HG02840 (cell line): ENCODE measurements around the gene DISC1.
"Not testable (repeated sequence)": the region's sequence is repeated elsewhere in the genome, so short reads cannot be mapped to it uniquely, and the experiment has no call there.

Experiments
- ATAC-seq: cut with Tn5 transposase; IDR thresholded peaks from one replicate; pipeline ENCODE4 v1.9.1; 2021; ENCODE audit warnings: mild to moderate bottlenecking, moderate library complexity, moderate number of reproducible peaks; ENCODE audit not compliant: unreplicated experiment, low FRiP score

DISC1 gene

DNA sequence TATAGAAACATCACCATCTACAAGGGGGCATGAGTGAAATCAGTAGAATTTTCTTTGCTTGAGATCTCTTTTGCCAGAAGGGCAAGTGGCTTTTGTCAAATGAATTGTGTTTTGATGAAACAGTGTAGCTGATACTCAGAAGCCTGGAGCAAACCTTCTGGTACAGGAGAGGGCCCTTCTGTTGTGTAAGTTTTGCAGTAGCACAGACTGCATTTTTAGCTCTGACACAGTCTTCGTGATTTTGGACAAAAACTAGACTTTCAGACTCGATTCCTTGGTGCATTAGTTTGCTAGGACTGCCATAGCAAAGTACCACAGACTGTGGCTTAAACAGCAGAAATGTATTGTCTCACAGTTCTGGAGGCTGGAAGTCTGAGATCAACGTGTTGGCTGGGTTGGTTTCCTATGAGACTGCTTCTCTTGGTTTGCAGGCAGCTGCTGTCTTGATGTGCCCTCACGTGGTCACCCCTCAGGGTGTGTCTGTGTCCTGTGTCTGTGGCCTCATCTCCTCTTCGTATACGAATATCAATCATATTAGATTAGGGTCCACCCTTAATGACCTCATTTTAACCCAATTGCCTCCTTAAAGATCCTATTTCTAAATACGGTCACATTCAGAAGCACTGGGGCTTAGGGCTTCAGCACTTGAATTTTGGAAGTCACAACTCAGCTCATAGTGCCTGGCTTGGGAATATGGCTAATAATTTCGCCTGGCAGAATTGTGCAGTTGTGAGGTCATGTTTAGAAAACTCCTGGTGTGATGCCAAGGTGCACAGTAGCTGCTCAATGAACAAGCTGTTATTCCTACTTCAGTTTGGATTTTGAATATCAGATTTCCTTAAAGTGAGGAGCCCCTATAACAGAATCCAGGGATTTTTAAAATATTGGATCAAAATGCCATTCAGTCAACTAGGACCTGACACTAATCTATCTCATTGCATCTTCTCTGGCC is 21.2 kb upstream of the DISC1 start:
- no peak for ATAC-seq

GRCh38 chr1:231606712-231607111 is 19.9 kb upstream of the DISC1 start:
- no peak for ATAC-seq

- no peak for ATAC-seq
Observed at GRCh38 chr1:231610388-231610787, 16.2 kb upstream of the DISC1 start.

DNA sequence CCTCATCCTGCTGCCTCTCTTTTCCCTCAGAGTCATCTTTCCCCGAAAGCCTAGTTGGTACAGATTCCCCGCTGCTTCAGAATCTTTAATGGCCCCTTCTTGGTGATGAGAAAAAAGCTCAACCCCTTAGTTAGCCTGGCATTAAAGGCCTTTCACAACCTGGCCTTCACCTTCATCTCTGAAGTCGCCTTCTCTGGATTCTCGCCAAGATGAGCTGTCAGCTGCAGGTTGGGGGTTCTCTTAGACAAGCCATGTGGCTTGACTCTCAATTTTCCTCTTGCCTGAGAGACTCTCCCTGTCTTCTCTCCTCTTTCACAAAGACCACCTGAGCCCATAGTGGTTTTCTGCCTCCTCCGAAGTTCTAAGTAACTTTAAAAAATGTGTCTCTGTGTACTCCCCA is 15.5 kb upstream of the DISC1 start:
- no peak for ATAC-seq

DNA sequence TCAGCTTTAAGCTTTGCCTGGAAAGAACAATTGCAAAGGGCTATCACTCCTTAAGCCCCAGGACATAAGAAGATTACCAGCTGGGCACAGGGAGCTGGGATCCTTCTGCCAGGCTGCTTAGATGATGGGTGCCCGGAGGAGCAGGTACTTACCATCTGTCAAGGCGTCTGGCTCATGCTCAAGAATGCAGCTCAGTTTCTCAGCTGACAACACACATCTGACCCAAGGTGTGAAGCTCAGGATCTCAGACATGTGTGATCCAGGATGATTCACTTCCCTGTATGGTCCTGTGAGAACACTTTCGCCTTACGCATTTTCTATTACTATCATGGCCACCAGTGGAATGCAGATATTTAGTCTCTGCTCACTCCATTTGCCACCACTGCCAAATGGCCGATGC is 14.7 kb upstream of the DISC1 start:
- ATAC-seq, result no peak

- peak; percentile 96 for ATAC-seq
Observed at GRCh38 chr1:231612393-231613089, 14.0 kb upstream of the DISC1 start.

GRCh38 chr1:231613419-231614349 is 12.9 kb upstream of the DISC1 start:
- no peak for ATAC-seq

DNA sequence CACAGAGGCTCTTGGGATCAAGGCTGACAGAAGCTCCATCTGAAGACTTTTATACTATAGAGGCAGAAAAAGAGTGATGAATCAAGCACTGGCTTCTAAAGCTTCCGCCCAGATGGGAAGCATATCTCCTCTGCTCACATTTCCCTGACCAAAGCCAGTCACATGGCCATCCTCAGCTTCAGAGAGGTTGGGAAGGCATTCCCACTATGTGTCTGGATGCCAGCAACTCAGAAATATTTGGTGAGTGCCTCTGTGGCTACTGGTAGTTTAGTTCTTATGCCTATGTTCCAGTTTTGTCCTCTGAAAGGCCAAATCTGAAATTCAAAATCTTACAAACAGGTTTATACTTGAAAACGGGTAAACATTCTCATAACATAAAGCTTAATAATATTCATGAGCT is 9.9 kb upstream of the DISC1 start:
- no peak for ATAC-seq

DNA sequence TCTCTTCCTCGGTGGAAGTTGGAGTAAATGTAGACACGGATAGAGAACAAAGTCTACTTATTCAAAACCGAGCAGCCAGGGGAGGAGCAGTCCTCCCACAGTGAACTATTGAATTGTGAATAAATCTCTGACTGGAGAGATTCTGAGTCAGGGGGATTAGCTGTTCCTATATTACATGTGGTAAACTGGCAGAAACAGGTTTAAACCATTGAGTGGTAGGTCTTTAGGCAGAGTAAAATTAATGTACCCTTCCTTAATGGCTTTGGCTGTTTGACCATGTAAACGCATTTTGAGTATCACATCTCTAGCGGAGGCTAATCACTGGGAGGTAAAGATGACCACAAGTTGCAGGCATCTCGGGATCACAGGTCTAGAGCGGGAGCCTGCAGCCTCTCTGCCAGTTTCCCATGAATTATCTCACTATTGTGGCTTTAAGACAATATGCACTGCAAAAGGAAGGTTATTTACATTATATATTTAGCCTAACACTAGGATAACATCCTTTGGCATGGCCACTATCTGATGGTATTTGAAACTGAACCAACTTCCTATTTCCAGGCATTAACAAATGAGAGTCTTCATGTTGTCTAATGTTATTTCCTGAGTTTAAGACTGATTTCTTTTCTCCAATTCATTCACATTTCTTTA is 7.9 kb upstream of the DISC1 start:
- ATAC-seq, result no peak

DNA sequence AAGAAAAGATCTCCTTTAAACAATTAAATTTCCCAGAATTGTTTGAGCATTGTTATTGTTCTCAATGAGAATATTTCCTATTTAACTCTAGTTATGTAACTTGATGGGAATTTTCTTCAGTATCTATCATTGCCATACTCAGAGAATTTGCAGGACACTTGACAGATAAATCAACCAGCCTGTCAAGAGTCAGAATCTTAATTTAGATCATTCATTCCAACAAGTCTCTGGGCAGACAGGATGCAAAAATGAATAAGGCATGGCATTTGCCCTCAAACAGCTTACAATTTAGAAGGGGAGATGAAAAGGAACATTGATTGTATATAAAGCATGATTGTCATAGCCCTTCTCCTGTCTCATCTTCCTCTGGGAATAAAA is 7.3 kb upstream of the DISC1 start:
- no peak for ATAC-seq

- ATAC-seq, result not testable (repeated sequence)
Observed at GRCh38 chr1:231625042-231625441, 1.5 kb upstream of the DISC1 start.

GRCh38 chr1:231625975-231626534 is 535 bp upstream of the DISC1 start:
- no peak for ATAC-seq

GRCh38 chr1:231626951-231627614 is 493 bp downstream of the DISC1 start:
- peak; percentile 61 for ATAC-seq

GRCh38 chr1:231628207-231628876 is 1.8 kb downstream of the DISC1 start:
- ATAC-seq, result no peak

- ATAC-seq, result no peak
Observed at GRCh38 chr1:231629132-231629531, 2.5 kb downstream of the DISC1 start.

GRCh38 chr1:231630558-231631205 is 4.1 kb downstream of the DISC1 start:
- no peak for ATAC-seq

- ATAC-seq, result no peak
Observed at GRCh38 chr1:231631717-231632116, 5.1 kb downstream of the DISC1 start.

DNA sequence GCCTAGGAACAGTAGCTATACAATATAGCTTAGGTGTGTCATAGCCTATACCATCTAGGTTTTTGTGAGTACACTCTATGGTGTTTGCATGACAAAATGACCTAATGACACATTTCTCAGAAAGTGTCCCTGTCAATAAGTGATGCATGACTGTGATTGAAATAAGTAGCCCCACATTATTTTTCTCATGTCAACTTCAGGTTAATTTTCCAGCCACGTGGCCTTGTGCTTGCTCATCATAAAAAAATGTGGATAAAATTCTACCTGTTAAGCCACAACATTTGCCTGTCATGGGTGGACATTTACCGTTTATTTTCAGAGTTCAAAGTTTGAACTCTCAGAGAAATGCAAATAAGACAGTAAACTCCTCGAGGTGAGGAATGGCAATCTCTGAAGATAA is 5.5 kb downstream of the DISC1 start:
- ATAC-seq, result no peak
